GM12874 (cell line): ENCODE measurements around the gene CD93.

Experiments
- CTCF ChIP-seq: IDR thresholded peaks from 2 replicates; pipeline ENCODE4 v1.5.1; 2011; ENCODE audit warnings: low read depth, mild to moderate bottlenecking, control low read depth, low read length, moderate library complexity; ENCODE audit not compliant: insufficient read depth

The CD93 gene

GRCh38 chr20:23129891-23130621 is 43.9 kb upstream of the CD93 start:
- TF ChIP-seq CTCF, result no peak

- no peak for TF ChIP-seq CTCF
Measured at GRCh38 chr20:23129266-23129665, 43.1 kb upstream of the CD93 start.

GRCh38 chr20:23128461-23129125 is 42.5 kb upstream of the CD93 start:
- TF ChIP-seq CTCF, result no peak

- TF ChIP-seq CTCF, result no peak
Measured at GRCh38 chr20:23127506-23128279, 41.6 kb upstream of the CD93 start.

GRCh38 chr20:23126281-23127061 is 40.3 kb upstream of the CD93 start:
- no peak for TF ChIP-seq CTCF

GRCh38 chr20:23125625-23126191 is 39.6 kb upstream of the CD93 start:
- no peak for TF ChIP-seq CTCF

GRCh38 chr20:23125159-23125558 is 39.0 kb upstream of the CD93 start:
- TF ChIP-seq CTCF, result no peak
